GM12878 (cell line): ENCODE measurements around the gene MRPL50. TPM values are rescaled to one million over a fixed set of nuclear protein-coding genes. Genes with fewer than 3 reads are reported as not detected.

Source experiments
- ATAC-seq: fragments of 200-7000 bp; cut with Tn5 transposase; 3 replicates; pipeline ENCODE4 v1.9.1; 2020; ENCODE audit warnings: mild to moderate bottlenecking, moderate library complexity
- BruUV-seq: library from RNA; stranded (reverse); fragments of 400-500 nt; replicated peaks from 2 replicates; lab custom pipeline; 2021; lab: Mats Ljungman, UMichigan
- CTCF ChIA-PET: fragments of 300-600 bp; sonication (Branson Sonifier 250); formaldehyde crosslinking; extraction: SDS; loops from one replicate; lab custom pipeline; 2021; ENCODE audit warnings: inconsistent platforms; lab: Yijun Ruan, JAX
- POLR2A ChIA-PET: fragments of 350-600 bp; formaldehyde crosslinking; extraction: SDS; loops from one replicate; lab custom pipeline; 2021; ENCODE audit warnings: inconsistent platforms; lab: Charles Lee
- RAD21 ChIA-PET: fragments of 300-600 bp; sonication (Branson Sonifier 250); formaldehyde crosslinking; loops from one replicate; lab custom pipeline; 2023; ENCODE audit warnings: antibody characterized with exemption; ENCODE audit not compliant: unreplicated experiment; lab: Charles Lee
- SMC1A ChIA-PET: fragments of 300-600 bp; sonication (Branson Sonifier 250); formaldehyde crosslinking; loops from one replicate; lab custom pipeline; 2023; ENCODE audit not compliant: unreplicated experiment, uncharacterized antibody; lab: Charles Lee
- DNase-seq: peaks from one replicate; pipeline ENCODE4 v3.0.0-alpha.2; 2011; ENCODE audit warnings: low read depth, low spot score
- FAIRE-seq: peaks from 3 replicates; lab custom pipeline; 2011; peaks lifted over from hg19 to GRCh38; lab: Jason Lieb, UNC
- H2AFZ ChIP-seq: 2 replicates; pipeline ENCODE4 v1.6.0; 2011; ENCODE audit warnings: low read depth, low read length, control low read depth; ENCODE audit not compliant: control insufficient read depth
- H3K27ac ChIP-seq: 2 replicates; pipeline ENCODE4 v1.5.1; 2011; ENCODE audit warnings: control low read depth; ENCODE audit not compliant: control insufficient read depth, insufficient read depth
- H3K27me3 ChIP-seq, 2 experiments: replicated peaks in 1 of 2; 2 replicates each; pipeline versions ENCODE4 v1.6.0 to v1.6.1; 2011; ENCODE audit warnings: low read length in 1 of 2; ENCODE audit not compliant: control insufficient read depth in 2 of 2, insufficient read depth in 2 of 2
- H3K36me3 ChIP-seq, 2 experiments: 2 replicates each; pipeline ENCODE4 v1.5.1; 2011; ENCODE audit warnings: low read length in 1 of 2; ENCODE audit not compliant: control insufficient read depth in 2 of 2, insufficient read depth in 2 of 2
- H3K4me1 ChIP-seq: 2 replicates; pipeline ENCODE4 v1.6.1; 2011; ENCODE audit warnings: mild to moderate bottlenecking, low read length, moderate library complexity, mixed read lengths; ENCODE audit not compliant: control insufficient read depth, insufficient read depth
- H3K4me2 ChIP-seq: 2 replicates; pipeline ENCODE4 v1.6.0; 2011; ENCODE audit warnings: control low read depth; ENCODE audit not compliant: control insufficient read depth, insufficient read depth
- H3K4me3 ChIP-seq: fragments of 200-600 bp; sonication (generic); 2 replicates; pipeline ENCODE4 v1.5.1; 2016
- H3K79me2 ChIP-seq: 2 replicates; pipeline ENCODE4 v1.6.0; 2011; ENCODE audit warnings: low read length; ENCODE audit not compliant: control insufficient read depth, insufficient read depth
- H3K9ac ChIP-seq: 2 replicates; pipeline ENCODE4 v1.8.0; 2011; ENCODE audit warnings: low read length, control low read depth, mixed read lengths; ENCODE audit not compliant: control insufficient read depth, insufficient read depth
- H3K9me3 ChIP-seq: replicated peaks from 3 replicates; pipeline ENCODE4 v1.5.1; 2011; ENCODE audit warnings: mild to moderate bottlenecking, low read length; ENCODE audit not compliant: control insufficient read depth, insufficient read depth
- H4K20me1 ChIP-seq: 2 replicates; pipeline ENCODE4 v1.6.0; 2011; ENCODE audit not compliant: control insufficient read depth, insufficient read depth
- BCL11A ChIP-seq: IDR thresholded peaks from 2 replicates; pipeline ENCODE4 v1.6.1; 2011; ENCODE audit warnings: low read depth, low read length
- BCLAF1 ChIP-seq: fragments of 450-650 bp; IDR thresholded peaks from 2 replicates; pipeline ENCODE4 v1.6.1; 2017; ENCODE audit warnings: antibody characterized with exemption, mild to moderate bottlenecking, moderate library complexity
- CBX3 ChIP-seq: fragments of 200-600 bp; sonication (generic); IDR thresholded peaks from 2 replicates; pipeline ENCODE4 v1.6.1; 2016; ENCODE audit warnings: low read depth, borderline replicate concordance
- CEBPZ ChIP-seq: fragments of 150-350 bp; IDR thresholded peaks from 2 replicates; pipeline ENCODE4 v1.6.1; 2016; ENCODE audit warnings: low read depth, low read length
- EGR1 ChIP-seq, 2 experiments: IDR thresholded peaks; 1 replicate in 1 of 2; 2 replicates in 1 of 2; pipeline ENCODE4 v1.6.1; 2011 to 2012; ENCODE audit warnings: low read depth in 2 of 2, low read length in 2 of 2, borderline replicate concordance in 1 of 2, mild to moderate bottlenecking in 1 of 2, moderate library complexity in 1 of 2
- HDGF ChIP-seq: fragments of 450-650 bp; IDR thresholded peaks from 2 replicates; pipeline ENCODE4 v1.6.1; 2016; ENCODE audit warnings: antibody characterized with exemption
- IKZF2 ChIP-seq, 2 experiments: fragments of 450-650 bp; IDR thresholded peaks; 2 replicates each; pipeline ENCODE4 v1.6.1; 2017; ENCODE audit warnings: mild to moderate bottlenecking in 2 of 2, moderate library complexity in 2 of 2
- KDM1A ChIP-seq: fragments of 200-600 bp; sonication (generic); IDR thresholded peaks from 2 replicates; pipeline ENCODE4 v1.6.1; 2016; ENCODE audit warnings: borderline replicate concordance
- MYC ChIP-seq: IDR thresholded peaks from 2 replicates; pipeline ENCODE4 v1.6.1; 2011; ENCODE audit warnings: mild to moderate bottlenecking, low read length, moderate library complexity, inconsistent platforms; ENCODE audit not compliant: insufficient read depth, insufficient replicate concordance, insufficient read length, severe bottlenecking
- NR2C1 ChIP-seq: fragments of 450-650 bp; IDR thresholded peaks from 2 replicates; pipeline ENCODE4 v1.6.1; 2017; ENCODE audit warnings: antibody characterized with exemption, mild to moderate bottlenecking, moderate library complexity
- POLR2AphosphoS5 ChIP-seq: IDR thresholded peaks from 2 replicates; pipeline ENCODE4 v1.6.1; 2011; ENCODE audit warnings: mild to moderate bottlenecking, low read length, inconsistent platforms
- SMARCA5 ChIP-seq: fragments of 450-650 bp; IDR thresholded peaks from 2 replicates; pipeline ENCODE4 v1.6.1; 2017; ENCODE audit warnings: mild to moderate bottlenecking
- SREBF2 ChIP-seq: IDR thresholded peaks from 2 replicates; pipeline ENCODE4 v1.6.1; 2012; ENCODE audit warnings: mild to moderate bottlenecking, low read length
- SUZ12 ChIP-seq: fragments of 200-600 bp; sonication (generic); IDR thresholded peaks from one replicate; pipeline ENCODE4 v1.6.1; 2018; ENCODE audit warnings: antibody characterized with exemption, mild to moderate bottlenecking; ENCODE audit not compliant: unreplicated experiment
- ZSCAN29 ChIP-seq: fragments of 450-650 bp; IDR thresholded peaks from 2 replicates; pipeline ENCODE4 v1.6.1; 2017; ENCODE audit warnings: mild to moderate bottlenecking, moderate library complexity
- WGBS: methylation state at CpG from one replicate; pipeline ENCODE4 v1.1.6; 2016; ENCODE audit warnings: low lambda C conversion rate; ENCODE audit not compliant: insufficient replicate concordance, insufficient coverage; ENCODE audit errors: missing lambda C conversion rate; 5-methylcytosine and 5-hydroxymethylcytosine counted together
- in situ Hi-C: fragments of 300-500 bp; cut with MboI; formaldehyde crosslinking; loops from 9 replicates; pipeline ENCODE4 v1.14.3; 2018; ENCODE audit warnings: mixed read lengths
- intact Hi-C: fragments of 100-400 bp; cut with micrococcal nuclease; formaldehyde crosslinking; loops from one replicate; pipeline ENCODE4 v1.14.2; 2022; ENCODE audit not compliant: unreplicated experiment
- polyA plus RNA-seq, 11 experiments: library from polyadenylated mRNA; depleted of rRNA in 4 of 11; unstranded in 6 of 11; stranded (reverse) in 5 of 11; fragments of >200 nt; fragmentation: Nextera tagmentation in 4 of 11; fragmentation: Illumina TruSeq in 1 of 11; extraction: Ambion mirVana in 4 of 11; extraction: Trizol in 1 of 11; gene quantifications; 1 replicate in 1 of 11; 2 replicates in 10 of 11; pipeline versions ENCODE4 v1.2.1 to v1.2.3, GENCODE V29; 2011 to 2016; ENCODE audit warnings: inconsistent platforms in 2 of 11, missing spikeins in 2 of 11, low read depth in 1 of 11
- total RNA-seq, 4 experiments: library from RNA; depleted of rRNA in 3 of 4; stranded (reverse); fragments of >200 nt in 3 of 4; fragmentation: Illumina TruSeq in 1 of 4; extraction: Trizol in 1 of 4; gene quantifications; 2 replicates each; pipeline versions ENCODE4 v1.2.1 to v1.2.3, GENCODE V29; 2013 to 2021

The MRPL50 gene
- total and polyA plus RNA-seq, 10 of the 15 experiments (the other 5 are each of a cell fraction or from before 2014, with no cell fraction given) = 12.8 to 79.4 (median 27.9) TPM

- in situ Hi-C loops = no loop called here
- RAD21 ChIA-PET = no interaction called here
- intact Hi-C loops = no loop called here
- WGBS = 68% methylated on average over 6 of the region's 6 CpGs
- SMC1A ChIA-PET = no interaction called here
- CTCF ChIA-PET = interaction anchor here (0.9 kb wide), 1 partner anchor 65 kb away, joined by 3 read pairs; no protein-coding TSS in a partner anchor
- no peak overlapping the region for H3K27ac ChIP-seq
- no peaks in the 10 kb centered on the region for H3K27me3 ChIP-seq
- H3K9ac ChIP-seq = no peak overlapping the region
- ATAC-seq (no peak), DNase-seq (no peak), FAIRE-seq (no peak)
- H3K4me2 ChIP-seq = no peak overlapping the region
- H2AFZ ChIP-seq = no peak overlapping the region
- H3K4me3 ChIP-seq = no peak overlapping the region
- H4K20me1 ChIP-seq = no peaks in the 10 kb centered on the region
- H3K9me3 ChIP-seq = no peaks in the 10 kb centered on the region
- BruUV-seq = no TSS peak
- H3K36me3 ChIP-seq = no peaks in the 10 kb centered on the region
- no peaks in the 10 kb centered on the region for H3K4me1 ChIP-seq
- POLR2A ChIA-PET = interaction anchor here (1.1 kb wide), 1 partner anchor 22 kb away, joined by 3 read pairs; the partner anchor contains the start of genes MRPL50 and ZNF189
- TF ChIP-seq SUZ12 (no peak), POLR2AphosphoS5 (no peak), MYC (no peak), EGR1 (IDR thresholded peaks at IDR 0.05; ENCODE audit: borderline replicate concordance in 1 of 2, low read depth in 2 of 2, low read length in 2 of 2) (no peak), SREBF2 (no peak), ZSCAN29 (no peak), NR2C1 (no peak), BCL11A (no peak), CBX3 (no peak), KDM1A (no peak), IKZF2 (IDR thresholded peaks at IDR 0.05) (no peak), HDGF (no peak), SMARCA5 (no peak), BCLAF1 (no peak), CEBPZ (no peak)
- H3K79me2 ChIP-seq = no peaks in the 10 kb centered on the region
Observed at GRCh38 chr9:101376111-101376848, 22.1 kb downstream of the MRPL50 start.
